NCI-H2107 treated with DMSO at 0.1 percent for 48 hours (cell line): ENCODE results near the gene MAPKAP1.
"Not testable (repeated sequence)": the region's sequence is repeated elsewhere in the genome, so short reads cannot be mapped to it uniquely, and the experiment has no call there.

Experiments used
- DNase-seq: peaks from one replicate; lab custom pipeline; 2025; ENCODE audit not compliant: unreplicated experiment; lab: John Stamatoyannopoulos, UW

MAPKAP1 gene

DNA sequence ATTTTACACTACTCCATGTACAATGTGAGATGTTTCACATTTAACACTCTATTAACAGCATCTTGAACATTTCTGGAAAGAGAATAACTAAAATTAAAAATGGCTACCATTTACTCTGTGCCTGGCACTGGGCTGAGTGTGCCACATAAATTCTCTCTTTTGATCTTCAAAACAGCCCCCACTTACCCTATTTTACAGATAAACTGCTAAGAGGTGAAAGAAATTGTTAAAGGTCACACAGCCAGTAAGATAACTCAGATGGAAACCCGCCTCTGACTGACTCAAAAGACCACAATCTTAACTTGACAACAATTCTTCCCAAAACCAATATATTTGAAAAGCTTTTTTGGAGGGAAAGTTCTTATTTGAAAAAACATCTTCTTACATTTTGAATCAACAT, 97.3 kb downstream of the MAPKAP1 start:
- DNase-seq = no peak

DNA sequence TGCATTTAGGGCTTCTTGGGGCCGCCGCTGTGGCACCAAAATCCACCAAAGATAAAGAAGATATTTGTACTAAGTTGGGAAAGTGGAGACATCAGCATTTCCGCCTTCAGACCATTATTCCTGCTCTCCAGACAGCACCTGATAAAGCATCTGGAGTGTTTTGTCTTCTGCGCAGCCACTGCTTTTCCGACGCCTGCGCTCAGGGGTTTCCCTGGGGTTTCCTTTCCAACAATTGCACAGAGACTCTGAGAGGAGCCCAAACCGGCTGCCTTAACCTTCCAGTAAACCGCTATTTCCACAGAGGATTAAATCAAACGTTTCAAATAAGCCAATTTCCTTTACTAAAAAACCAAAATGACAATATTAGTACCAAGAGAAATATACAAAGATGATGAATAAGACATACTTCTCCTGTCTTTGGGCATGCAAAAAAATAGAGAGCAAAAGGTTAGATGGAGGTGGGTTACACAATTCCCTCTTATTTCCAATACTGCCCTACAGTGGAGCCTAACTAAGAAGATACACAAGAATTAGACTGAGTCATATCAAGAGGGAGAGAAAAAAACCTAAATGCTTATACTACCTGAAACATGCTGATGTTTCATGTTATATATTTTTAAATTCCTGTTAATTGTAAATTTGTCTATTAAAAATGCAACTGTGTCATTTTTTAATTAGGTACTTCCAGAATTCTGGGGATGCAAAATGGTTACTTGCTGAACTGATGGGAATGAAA, 98.4 kb downstream of the MAPKAP1 start:
- DNase-seq = no peak

DNA sequence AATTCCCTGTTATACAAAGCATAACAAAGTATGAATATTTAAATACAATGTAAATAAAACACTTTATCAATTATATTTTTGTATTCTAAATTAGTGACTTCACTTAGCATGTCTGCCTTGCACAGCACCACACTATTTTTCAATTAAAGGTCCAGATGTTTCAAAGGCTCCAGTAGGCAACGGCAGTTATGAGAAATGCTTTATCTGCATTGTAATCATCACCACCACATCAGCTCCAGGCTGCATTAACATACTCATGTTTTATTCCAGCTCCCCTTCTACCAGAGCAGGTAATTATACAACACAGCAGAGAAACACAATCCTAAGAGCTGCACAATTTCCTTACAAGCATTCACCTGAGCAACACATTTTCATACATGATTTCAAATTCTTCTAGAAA, 102.8 kb downstream of the MAPKAP1 start:
- no peak for DNase-seq

DNA sequence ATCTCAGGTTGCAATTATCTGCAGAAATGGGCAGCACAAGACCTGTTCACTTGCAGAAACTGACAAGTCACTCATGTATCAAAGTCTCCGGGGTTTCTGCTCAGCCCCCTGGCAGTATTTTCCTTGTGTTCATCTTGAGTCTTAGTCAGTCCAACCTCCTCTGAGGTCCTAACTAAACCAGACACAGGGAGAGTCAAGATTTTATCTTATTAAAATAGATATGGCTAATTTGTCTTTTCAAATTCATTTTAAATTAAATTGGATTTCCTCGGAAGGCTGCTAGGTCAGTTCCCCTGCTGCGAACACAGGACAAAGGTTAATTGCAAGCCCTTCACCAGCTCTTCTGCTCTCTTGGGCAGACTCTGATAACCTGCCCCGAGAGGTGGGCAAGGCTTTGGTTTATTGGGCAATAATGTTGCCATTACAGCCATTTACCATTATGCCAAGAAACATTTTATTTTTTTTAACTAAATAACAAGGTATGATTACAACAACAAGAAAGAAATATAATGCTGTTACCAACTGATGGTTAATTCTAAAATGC, 103.5 kb downstream of the MAPKAP1 start:
- DNase-seq = no peak

DNA sequence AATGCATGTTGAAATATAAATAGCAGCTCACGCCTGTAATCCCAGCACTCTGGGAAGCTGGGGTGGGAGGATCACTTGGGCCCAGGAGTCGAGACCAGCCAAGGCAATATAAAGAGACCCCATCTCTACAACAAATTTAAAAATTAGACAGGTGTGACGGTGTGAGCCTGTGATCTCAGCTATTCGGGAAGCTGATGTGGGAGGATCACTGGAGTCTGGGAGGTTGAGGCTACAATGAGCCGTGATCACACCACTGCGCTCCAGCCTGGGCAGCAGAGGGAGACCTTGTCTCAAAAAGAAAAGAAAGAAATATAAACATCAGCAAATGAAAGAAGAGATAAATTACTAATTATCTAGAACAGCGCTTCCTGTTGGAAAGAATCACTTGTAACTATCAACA, 105.0 kb downstream of the MAPKAP1 start:
- DNase-seq = no peak

DNA sequence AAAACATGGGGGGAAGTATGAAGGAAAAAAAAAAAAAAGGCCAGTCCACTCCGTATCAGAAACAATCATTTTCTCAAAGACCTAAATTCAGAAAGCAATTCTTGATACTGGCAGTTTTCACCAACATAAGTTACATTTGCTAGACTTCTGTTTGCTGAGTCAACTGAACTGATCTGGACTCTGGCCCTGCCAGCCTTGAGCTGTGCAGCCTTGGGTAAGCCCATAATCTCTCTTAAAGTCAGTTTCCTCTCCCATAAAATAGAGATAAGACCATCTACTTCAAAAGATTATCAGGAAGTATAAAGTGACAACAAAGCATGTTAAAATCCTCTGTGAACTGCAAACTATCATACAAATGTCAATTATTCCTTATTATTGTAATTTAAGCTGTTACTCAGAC, 106.8 kb downstream of the MAPKAP1 start:
- DNase-seq = no peak

DNA sequence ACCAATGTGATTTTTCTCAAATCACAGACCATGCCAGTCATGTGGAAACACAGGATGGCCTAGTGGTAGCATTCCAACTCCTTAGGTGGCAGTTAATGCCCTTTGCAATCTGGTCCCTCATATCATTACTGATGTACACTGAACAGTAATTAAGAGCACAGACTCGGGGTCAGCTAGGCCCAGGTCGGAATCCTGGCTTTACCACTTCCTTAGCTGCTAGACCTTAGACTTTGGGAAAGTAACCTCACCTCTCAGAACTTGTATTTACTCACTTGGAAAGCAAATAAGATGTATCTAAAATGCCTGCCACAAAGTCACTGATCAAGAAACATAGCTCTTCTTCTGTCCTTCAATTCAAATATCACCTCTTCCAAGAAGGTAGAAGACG, 112.8 kb downstream of the MAPKAP1 start:
- DNase-seq = no peak

DNA sequence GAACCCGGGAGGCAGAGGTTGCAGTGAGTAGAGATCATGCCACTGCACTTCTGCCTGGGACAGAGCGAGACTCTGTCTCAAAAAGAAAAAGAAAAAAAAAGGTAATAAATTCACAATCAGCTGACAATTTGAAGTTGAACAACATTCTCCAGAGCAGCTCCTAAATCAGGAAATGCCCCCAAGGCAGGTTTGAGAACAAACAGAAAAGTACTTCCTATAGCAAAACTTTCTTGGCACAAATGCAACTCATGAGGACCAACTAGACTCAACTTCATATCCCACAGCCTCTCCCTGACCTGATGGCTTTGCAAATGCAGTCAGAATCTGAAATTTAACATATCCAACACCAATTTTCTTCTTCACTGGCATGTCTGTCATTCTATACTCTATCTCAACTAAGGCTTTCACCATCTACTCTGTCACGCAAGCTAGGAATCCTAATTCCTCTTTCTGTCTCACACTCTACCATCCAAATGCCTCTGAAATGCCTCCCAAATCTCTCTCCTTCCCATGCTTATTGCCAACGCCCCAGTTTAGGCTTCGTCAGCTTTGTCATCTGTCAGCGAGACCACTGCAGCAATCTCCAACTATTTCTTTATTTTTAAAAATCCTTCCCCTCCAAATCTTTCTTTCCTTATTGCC, 113.3 kb downstream of the MAPKAP1 start:
- no peak for DNase-seq

DNA sequence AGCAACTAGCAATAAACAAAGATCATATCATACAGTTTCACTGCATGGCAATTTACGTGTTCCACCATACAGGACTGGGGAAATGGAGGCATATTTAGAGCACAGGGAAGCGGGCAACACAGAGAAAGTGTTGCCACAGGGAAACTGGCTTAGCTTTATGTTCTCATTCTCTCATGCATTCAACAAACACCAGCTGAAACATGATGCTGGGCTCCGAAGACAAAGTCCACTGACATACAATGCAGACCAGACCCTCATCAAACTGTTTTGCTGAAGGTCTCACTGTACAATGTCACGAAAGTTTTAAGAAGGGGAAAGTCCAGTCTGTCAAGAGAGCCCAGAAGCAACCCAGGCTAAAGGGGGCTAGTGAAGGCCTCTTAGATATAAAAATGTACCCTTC, 115.1 kb downstream of the MAPKAP1 start:
- no peak for DNase-seq

DNA sequence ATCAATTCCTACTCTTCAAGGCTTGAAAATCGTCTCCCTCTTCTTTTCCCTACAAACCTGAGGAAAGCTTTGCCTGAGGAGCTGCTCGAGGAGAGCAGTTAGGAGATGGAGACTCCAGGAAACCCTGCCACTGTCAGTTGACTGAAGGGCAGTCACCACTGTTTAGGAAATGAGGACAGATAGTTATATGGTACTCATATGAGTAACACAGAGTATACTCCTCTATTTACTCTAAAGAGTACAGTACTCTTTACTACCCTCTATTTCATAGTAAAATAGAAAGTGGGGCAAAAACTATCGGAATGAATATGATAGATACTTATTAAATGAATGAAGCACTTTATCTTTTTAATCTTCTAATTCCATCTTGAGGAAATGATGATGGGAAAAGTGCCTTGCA, 115.8 kb downstream of the MAPKAP1 start:
- no peak for DNase-seq

DNA sequence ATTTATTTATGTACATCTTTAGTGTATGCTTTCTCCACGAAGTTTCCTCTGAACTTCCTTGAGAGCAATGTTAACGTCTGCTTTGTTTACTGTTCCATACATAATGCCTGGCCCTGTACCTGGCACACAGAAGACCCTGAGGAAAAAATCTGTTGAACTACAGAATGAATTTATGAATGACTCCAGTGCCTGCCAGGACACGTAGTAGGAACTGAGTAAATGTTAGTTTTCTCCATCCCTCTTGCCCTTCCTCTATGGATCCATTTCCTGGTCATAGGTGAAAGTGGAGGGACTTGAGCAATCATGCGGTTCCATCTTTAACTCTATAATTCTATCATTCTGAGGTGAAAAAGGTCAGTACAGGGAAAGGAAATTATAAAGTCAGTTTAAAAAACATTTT, 117.7 kb downstream of the MAPKAP1 start:
- no peak for DNase-seq

DNA sequence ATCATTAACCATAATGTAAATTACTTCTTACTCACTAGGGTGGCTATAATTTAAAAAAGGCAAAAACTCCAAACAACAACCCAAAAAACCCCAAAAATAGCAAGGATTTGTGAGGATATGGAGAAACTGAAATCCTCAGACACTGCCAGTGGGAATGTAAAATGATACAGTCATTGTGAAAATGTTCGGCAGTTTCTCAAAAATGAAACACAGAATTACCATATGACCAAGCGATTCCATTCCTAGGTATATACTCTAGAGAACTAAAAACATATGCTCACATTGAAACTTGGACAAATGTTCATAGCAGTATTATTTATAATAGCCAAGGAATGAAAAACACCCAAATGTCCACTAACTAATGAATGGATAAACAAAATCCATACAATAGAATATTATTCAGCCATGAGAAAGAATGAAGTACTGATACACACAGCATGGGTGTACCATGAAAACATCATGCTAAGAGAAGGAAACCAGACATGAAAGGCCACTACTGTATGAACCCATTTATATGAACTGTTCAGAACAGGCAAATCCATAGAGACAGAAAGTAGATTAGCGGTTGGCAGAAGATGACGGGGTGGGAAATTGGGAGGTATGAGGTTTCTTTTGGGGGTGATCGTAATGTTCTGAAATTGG, 119.1 kb downstream of the MAPKAP1 start:
- no peak for DNase-seq

DNA sequence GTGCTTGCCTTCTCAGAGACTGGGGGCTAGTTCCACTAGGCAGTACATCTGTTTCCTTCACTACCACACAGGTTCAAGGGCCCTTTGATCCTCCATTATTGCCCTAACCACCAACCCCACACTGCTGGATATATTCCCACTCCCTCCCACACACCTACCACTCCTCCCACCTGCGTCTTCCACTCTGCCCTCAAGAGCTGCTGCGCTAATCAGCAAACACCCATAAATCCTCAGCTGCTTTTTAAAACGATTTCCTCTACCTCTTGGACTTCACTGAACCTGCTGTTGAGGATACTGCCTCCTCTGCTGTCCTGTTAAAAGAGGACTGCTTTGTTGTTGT, 120.9 kb downstream of the MAPKAP1 start:
- peak; percentile 86 for DNase-seq

DNA sequence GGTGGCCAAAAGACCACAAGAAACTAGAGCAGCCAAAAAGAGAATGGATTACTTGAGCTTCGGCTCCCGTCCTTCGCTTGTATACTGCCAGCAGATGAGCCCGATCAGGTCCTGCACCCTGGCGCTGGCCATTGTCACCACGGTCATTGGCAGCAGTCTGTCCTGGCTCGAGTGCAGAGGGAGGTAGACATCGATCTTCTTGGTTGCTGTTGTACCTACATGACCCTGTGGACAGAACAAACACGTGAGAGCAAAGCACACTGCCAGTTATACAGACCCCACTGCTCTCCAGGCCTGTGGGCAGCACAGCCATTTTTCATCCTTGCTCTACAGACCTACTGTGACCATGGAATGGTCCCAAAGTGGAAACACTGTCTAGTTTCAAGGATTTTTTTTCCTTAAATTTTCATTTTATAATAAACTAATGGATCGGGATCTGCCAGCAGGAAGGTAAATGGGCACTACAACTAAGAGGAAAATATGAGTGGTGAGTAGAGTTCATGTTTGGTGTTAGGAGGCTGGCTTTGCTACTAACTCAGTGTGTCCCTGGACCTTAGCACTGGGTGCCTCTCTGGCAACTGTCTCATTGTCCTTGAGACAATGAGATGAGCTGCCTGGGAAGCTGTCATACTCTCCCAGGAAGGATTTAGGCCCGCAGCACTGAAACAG, 121.4 kb downstream of the MAPKAP1 start:
- DNase-seq = no peak

DNA sequence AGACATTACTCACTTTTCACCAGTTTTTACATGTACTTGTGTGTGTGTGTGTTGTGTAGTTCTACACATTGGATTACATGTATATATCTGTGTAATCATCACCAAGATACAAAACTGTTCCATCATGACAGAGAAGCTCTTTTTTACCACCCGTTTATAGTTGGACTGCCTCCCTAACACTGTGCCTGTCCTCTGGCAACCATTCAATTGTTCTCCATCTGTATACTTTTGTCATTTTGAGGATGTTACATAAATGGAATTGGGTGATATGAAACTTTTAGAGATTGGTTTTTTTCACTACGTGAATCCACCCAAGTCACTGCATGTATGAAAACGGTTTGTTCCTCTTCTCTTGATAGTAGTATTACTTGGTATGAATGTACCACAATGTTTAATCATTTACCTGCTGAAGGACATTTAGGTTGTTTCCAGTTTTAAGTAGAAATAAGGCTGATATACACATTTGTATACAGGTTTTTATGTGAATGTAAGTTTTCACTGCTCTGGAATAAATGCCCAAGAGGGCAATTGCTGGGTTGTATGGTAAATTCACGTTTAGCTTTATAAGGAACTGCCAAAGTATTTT, 126.2 kb downstream of the MAPKAP1 start:
- no peak for DNase-seq

DNA sequence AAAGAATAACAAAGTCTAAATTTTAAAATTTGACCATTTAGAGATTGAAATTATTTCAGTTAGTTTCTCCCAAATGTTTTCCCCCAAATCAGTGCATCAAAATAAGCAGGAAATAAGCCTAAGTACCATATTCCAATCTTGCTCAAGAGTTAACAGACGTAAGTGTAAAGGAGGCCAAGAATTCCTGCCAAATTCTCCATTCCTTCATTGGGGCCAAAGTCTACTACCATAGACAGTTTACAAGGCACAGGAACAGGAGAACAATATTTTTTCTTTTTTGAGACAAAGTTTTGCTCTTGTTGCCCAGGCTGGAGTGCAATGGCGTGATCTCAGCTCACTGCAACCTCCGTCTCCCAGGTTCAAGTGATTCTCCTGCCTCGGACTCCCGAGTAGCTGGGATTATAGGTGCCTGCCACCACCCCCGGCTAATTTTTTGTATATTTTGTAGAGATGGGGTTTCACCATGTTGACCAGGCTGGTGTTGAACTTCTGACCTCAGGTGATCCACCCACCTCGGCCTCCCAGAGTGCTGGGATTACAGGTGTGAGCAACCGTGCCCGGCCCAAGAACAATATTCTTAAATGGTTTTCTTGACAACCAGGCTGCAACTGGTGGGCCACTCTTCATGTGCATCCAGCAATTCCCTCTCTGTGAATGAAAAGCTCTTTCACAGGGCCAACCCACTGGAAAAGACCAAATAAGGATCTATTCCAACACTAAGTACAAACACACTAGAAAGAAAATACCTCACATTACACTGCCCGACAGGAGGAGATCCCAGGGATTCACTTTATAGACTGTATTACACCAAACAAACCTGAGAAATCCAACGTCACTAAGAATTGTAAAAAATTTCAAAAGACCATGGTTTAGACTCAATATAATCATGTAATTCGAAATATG, 127.7 kb downstream of the MAPKAP1 start:
- DNase-seq = no peak

DNA sequence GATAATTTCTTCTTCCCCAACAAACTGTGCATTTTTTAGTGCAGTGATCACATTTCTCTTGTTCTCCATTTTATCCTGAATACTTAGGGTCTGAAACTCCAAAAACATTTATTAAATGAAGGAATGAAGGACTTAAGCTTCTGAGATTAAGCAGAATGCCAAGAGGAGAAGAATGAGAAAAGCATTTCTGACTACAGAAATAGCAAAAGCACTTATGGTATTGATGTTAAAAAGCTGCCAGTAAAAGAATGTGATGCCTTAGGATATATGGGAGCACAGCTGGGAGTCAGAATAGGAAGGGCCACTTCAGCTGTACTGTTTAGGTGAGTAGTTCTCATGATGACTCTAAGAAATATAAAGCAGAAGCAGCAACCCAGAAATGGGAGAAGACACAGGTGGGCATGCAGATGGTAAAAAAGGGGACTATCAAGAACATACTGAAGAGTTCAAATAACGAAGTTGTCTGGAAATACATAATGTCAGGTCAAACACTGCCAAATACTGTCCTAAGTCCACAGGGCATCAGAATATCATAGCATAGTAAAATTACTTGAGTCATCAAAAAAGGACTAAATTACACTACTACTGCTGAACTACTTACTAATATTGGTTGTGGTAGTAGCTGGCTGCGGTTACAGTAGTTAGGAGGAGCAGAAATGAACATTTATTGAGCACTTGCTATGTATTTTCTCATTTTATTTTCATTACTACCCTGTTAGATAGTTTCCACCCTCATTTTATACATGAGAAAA, 132.7 kb downstream of the MAPKAP1 start:
- no peak for DNase-seq

DNA sequence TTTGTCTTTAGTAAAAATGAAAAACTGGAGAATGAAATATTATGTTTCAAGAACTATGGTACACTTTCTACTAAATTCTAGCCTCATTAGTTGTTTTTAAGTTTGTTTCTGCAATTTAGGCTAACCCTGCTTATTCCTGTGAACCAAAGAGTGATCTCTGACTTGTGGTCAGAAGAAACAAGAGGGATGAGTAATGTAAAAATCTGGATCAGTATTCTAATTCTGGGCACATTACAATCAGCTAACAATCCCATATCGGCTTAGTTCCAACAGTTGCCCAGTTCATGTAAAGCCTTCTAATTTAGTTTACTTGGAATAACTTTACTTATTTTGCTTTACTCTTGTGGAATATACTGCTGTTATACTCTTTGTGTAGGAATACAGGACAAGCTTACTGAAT, 134.5 kb downstream of the MAPKAP1 start:
- DNase-seq = not testable (repeated sequence)

DNA sequence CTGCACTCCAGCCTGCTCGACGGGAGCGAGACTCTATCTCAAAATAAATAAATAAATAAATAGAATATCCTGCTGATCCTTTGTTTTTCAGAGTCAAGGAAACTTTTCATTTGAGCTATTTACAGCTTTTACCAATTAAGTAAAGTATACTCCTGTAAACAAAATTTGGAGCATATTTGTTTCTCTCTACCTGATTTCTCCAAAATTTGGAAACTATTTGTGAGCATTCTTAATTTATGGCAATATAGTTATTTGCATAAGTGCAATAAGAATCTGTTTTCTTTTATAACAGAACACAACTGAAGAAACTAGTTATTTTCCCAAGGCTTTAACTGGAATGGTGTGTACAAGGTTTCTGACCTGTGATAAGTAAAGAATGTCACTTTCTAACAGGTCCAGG, 135.2 kb downstream of the MAPKAP1 start:
- DNase-seq = not testable (repeated sequence)

DNA sequence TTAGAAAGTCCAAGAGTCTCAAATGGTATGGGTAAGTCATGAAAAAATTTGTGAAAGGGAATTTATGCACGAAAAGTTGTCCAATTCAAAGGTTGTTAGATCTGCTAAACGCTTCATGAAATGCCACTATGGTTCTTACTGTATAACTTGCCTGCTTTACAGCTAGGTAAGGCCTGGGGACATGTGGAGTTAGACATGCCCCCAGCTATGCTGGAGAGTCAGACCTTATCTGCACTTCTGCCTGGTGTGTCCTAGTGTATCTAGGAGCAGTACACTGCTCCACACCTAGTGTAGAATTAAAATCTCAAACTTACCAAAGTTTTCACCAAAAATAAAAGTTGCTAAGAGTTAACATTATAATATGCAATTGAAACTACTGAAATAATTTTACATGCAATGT, 136.8 kb downstream of the MAPKAP1 start:
- DNase-seq = no peak
